Measurements from ENCODE around the gene SENP7.
A peak's percentile ranks its signal among the peaks of the same experiment; 100 is the strongest.

Gene SENP7

GRCh38 chr3:101377209-101377608, 135.8 kb downstream of the SENP7 start:
- H4K20me1 ChIP-seq (ENCODE audit: insufficient read depth): no peaks in the 10 kb centered on the region
- no peaks in the 10 kb centered on the region for H3K79me2 ChIP-seq (ENCODE audit: insufficient read depth, low read depth)
- no peak overlapping the region for H3K27ac ChIP-seq
- no peaks in the 10 kb centered on the region for H3K27me3 ChIP-seq (ENCODE audit: insufficient read depth, low read depth)
- no peak overlapping the region for H3K4me2 ChIP-seq
- H3K4me1 ChIP-seq (ENCODE audit: low read depth, poor library complexity, severe bottlenecking): peaks cover 36% of the 10 kb centered on the region
- H3K36me3 ChIP-seq (ENCODE audit: insufficient read depth): no peaks in the 10 kb centered on the region
- H2AFZ ChIP-seq (ENCODE audit: low read depth): no peak overlapping the region
- H3K4me3 ChIP-seq (IDR thresholded peaks at IDR 0.05; ENCODE audit: insufficient read depth, low read depth, low read length): no peak overlapping the region
- no peak for TF ChIP-seq CTCF (conservative IDR thresholded peaks at IDR 0.05; ENCODE audit: low read depth, low read length)
- no peak overlapping the region for H3K9ac ChIP-seq

DNA sequence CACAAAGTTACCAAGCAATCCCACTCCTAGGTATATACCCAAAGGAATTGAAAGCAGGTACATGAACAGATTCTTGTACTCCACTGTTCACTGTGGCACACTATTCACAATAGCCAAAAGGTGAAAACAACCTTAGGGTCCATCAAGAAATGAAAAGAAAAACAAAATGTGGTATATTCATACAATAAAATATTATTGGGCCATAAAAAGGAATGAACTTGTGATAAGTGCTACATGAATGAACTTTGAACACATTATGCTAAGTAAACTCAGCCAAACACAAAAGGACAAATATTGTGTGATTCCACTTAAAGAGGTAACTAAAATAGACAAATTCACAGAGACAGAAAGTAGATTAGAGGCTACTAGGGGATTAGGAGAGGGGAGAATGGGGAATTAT, 137.4 kb downstream of the SENP7 start:
- no peak overlapping the region for H3K4me3 ChIP-seq (IDR thresholded peaks at IDR 0.05; ENCODE audit: insufficient read depth, low read depth, low read length)
- no peaks in the 10 kb centered on the region for H4K20me1 ChIP-seq (ENCODE audit: insufficient read depth)
- no peaks in the 10 kb centered on the region for H3K79me2 ChIP-seq (ENCODE audit: insufficient read depth, low read depth)
- no peak overlapping the region for H2AFZ ChIP-seq (ENCODE audit: low read depth)
- H3K27me3 ChIP-seq (ENCODE audit: insufficient read depth, low read depth): no peaks in the 10 kb centered on the region
- TF ChIP-seq CTCF (conservative IDR thresholded peaks at IDR 0.05; ENCODE audit: low read depth, low read length): no peak
- H3K27ac ChIP-seq: no peak overlapping the region
- no peak overlapping the region for H3K4me2 ChIP-seq
- no peaks in the 10 kb centered on the region for H3K36me3 ChIP-seq (ENCODE audit: insufficient read depth)
- no peak overlapping the region for H3K9ac ChIP-seq
- H3K4me1 ChIP-seq (ENCODE audit: low read depth, poor library complexity, severe bottlenecking): peaks cover 21% of the 10 kb centered on the region

DNA sequence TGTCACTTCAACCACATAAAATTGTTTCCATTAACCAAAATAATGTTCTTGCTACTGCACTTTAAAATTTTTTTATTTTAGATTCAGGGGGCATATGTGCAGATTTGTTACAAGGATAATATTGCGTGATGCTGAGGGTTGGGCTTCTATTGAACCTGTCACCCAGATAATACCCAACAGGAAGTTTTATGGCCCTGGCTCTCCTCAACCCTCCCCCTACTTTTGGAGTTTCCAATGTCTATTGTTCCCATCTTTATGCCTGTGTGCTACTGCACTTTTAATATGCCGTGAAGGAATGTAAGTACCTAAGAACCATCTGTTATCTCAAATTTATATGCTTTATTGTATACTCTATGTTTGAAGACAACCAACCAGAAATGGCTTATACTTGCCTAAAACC, 150.6 kb downstream of the SENP7 start:
- no peak overlapping the region for H3K27ac ChIP-seq
- no peak overlapping the region for H2AFZ ChIP-seq (ENCODE audit: low read depth)
- H3K4me2 ChIP-seq: no peak overlapping the region
- H3K4me1 ChIP-seq (ENCODE audit: low read depth, poor library complexity, severe bottlenecking): no peaks in the 10 kb centered on the region
- no peaks in the 10 kb centered on the region for H4K20me1 ChIP-seq (ENCODE audit: insufficient read depth)
- H3K27me3 ChIP-seq (ENCODE audit: insufficient read depth, low read depth): no peaks in the 10 kb centered on the region
- H3K9ac ChIP-seq: no peak overlapping the region
- no peak for TF ChIP-seq CTCF (conservative IDR thresholded peaks at IDR 0.05; ENCODE audit: low read depth, low read length)
- no peaks in the 10 kb centered on the region for H3K36me3 ChIP-seq (ENCODE audit: insufficient read depth)
- no peaks in the 10 kb centered on the region for H3K79me2 ChIP-seq (ENCODE audit: insufficient read depth, low read depth)
- H3K4me3 ChIP-seq (IDR thresholded peaks at IDR 0.05; ENCODE audit: insufficient read depth, low read depth, low read length): no peak overlapping the region

DNA sequence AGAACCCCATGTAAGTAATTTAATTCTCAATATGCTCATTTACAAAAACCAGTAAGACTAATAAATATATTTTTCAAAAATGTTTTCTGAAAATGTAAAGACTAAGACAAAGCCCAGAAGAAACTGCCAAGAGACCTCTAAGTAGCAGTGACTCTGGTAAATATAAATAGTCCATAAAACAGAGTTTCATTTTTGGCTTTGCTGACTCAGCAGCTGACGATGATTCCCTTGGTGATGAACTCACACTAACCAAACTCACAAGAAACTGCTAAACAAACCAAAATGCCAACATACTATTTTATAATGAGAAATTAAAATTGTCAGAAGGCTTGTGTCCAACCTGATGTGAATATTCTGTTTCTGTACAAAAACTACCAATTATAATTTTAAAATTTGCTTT, 161.2 kb downstream of the SENP7 start:
- H3K79me2 ChIP-seq (ENCODE audit: insufficient read depth, low read depth): no peaks in the 10 kb centered on the region
- H2AFZ ChIP-seq (ENCODE audit: low read depth): no peak overlapping the region
- H4K20me1 ChIP-seq (ENCODE audit: insufficient read depth): no peaks in the 10 kb centered on the region
- peak overlapping the region; percentile 67 for H3K4me2 ChIP-seq
- TF ChIP-seq CTCF (conservative IDR thresholded peaks at IDR 0.05; ENCODE audit: low read depth, low read length): no peak
- H3K36me3 ChIP-seq (ENCODE audit: insufficient read depth): no peaks in the 10 kb centered on the region
- no peak overlapping the region for H3K4me3 ChIP-seq (IDR thresholded peaks at IDR 0.05; ENCODE audit: insufficient read depth, low read depth, low read length)
- H3K9ac ChIP-seq: peak overlapping the region; percentile 18; the same call in 1 of the 2 replicates
- peaks cover 13% of the 10 kb centered on the region for H3K4me1 ChIP-seq (ENCODE audit: low read depth, poor library complexity, severe bottlenecking)
- no peaks in the 10 kb centered on the region for H3K27me3 ChIP-seq (ENCODE audit: insufficient read depth, low read depth)
- peak overlapping the region; percentile 30; the same call in 1 of the 2 replicates for H3K27ac ChIP-seq

Measured in KMS-11 (cell line).